ENCODE measurements around the gene HOXD9. TPM values are rescaled to one million over a fixed set of nuclear protein-coding genes. Genes with fewer than 3 reads are reported as not detected.

HOXD9 gene
- polyA plus RNA-seq, 1 donor from 2014 or later: not detected

- Histone ChIP-seq H2AFZ (ENCODE audit: low read depth, low read length) (no peak overlapping the region), H3K4me2 (ENCODE audit: low read length) (no peak overlapping the region), H3K27ac (ENCODE audit: low read length) (no peak overlapping the region), H3K79me2 (replicated peaks; ENCODE audit: insufficient read depth, low read length) (no peaks in the 10 kb centered on the region), H3F3A (ENCODE audit: insufficient read depth, low read length, poor library complexity, severe bottlenecking) (no peaks in the 10 kb centered on the region), H4K20me1 (ENCODE audit: insufficient read depth) (no peaks in the 10 kb centered on the region), H3K9me3 (ENCODE audit: low read length) (peaks cover 4% of the 10 kb centered on the region), H3K27me3 (ENCODE audit: insufficient read depth, low read depth, low read length) (peaks cover 99% of the 10 kb centered on the region), H3K9ac (ENCODE audit: low read length) (no peak overlapping the region), H3K36me3 (ENCODE audit: insufficient read depth, low read length) (no peaks in the 10 kb centered on the region), H3K4me3 (ENCODE audit: low read length) (no peak overlapping the region), H3K9me2 (ENCODE audit: insufficient read depth, low read length) (no peaks in the 10 kb centered on the region)
- TF ChIP-seq RAD21 (conservative IDR thresholded peaks at IDR 0.05) (no peak), MXI1 (conservative IDR thresholded peaks at IDR 0.05; ENCODE audit: poor library complexity, severe bottlenecking) (no peak), TAF1 (IDR thresholded peaks at IDR 0.05; ENCODE audit: low read depth) (no peak), SMC3 (conservative IDR thresholded peaks at IDR 0.05; ENCODE audit: poor library complexity) (no peak)
Observed at GRCh38 chr2:176142281-176142680, 19.8 kb downstream of the HOXD9 start.

- Histone ChIP-seq H3K9ac (ENCODE audit: low read length) (no peak overlapping the region), H3K9me3 (ENCODE audit: low read length) (peaks cover 5% of the 10 kb centered on the region), H3K9me2 (ENCODE audit: insufficient read depth, low read length) (no peaks in the 10 kb centered on the region), H3K79me2 (replicated peaks; ENCODE audit: insufficient read depth, low read length) (no peaks in the 10 kb centered on the region), H3K4me3 (ENCODE audit: low read length) (no peak overlapping the region), H3K4me2 (ENCODE audit: low read length) (no peak overlapping the region), H3K27me3 (ENCODE audit: insufficient read depth, low read depth, low read length) (peaks cover 99% of the 10 kb centered on the region), H4K20me1 (ENCODE audit: insufficient read depth) (no peaks in the 10 kb centered on the region), H3F3A (ENCODE audit: insufficient read depth, low read length, poor library complexity, severe bottlenecking) (no peaks in the 10 kb centered on the region), H3K36me3 (ENCODE audit: insufficient read depth, low read length) (no peaks in the 10 kb centered on the region), H2AFZ (ENCODE audit: low read depth, low read length) (no peak overlapping the region), H3K27ac (ENCODE audit: low read length) (no peak overlapping the region)
- no peak for TF ChIP-seq MXI1 (conservative IDR thresholded peaks at IDR 0.05; ENCODE audit: poor library complexity, severe bottlenecking)
- TF ChIP-seq CTCF (IDR thresholded peaks at IDR 0.05; ENCODE audit: poor library complexity, severe bottlenecking): no peak
- TF ChIP-seq EZH2 (IDR thresholded peaks at IDR 0.05; ENCODE audit: borderline replicate concordance, insufficient read depth, low read length, poor library complexity, severe bottlenecking): no peak
- TF ChIP-seq EP300 (conservative IDR thresholded peaks at IDR 0.05; ENCODE audit: poor library complexity, severe bottlenecking): no peak
- TF ChIP-seq POLR2AphosphoS5 (IDR thresholded peaks at IDR 0.05): no peak
- TF ChIP-seq TAF1 (IDR thresholded peaks at IDR 0.05; ENCODE audit: low read depth): no peak
Observed at GRCh38 chr2:176145085-176145969, 22.8 kb downstream of the HOXD9 start.

GRCh38 chr2:176146101-176146500 is 23.6 kb downstream of the HOXD9 start:
- H3K27me3 ChIP-seq (ENCODE audit: insufficient read depth, low read depth, low read length): peaks cover 99% of the 10 kb centered on the region
- no peaks in the 10 kb centered on the region for H3K79me2 ChIP-seq (replicated peaks; ENCODE audit: insufficient read depth, low read length)
- H3K36me3 ChIP-seq (ENCODE audit: insufficient read depth, low read length): no peaks in the 10 kb centered on the region
- no peak overlapping the region for H3K4me2 ChIP-seq (ENCODE audit: low read length)
- TF ChIP-seq EP300 (conservative IDR thresholded peaks at IDR 0.05; ENCODE audit: poor library complexity, severe bottlenecking) (no peak), EZH2 (IDR thresholded peaks at IDR 0.05; ENCODE audit: borderline replicate concordance, insufficient read depth, low read length, poor library complexity, severe bottlenecking) (no peak), REST (IDR thresholded peaks at IDR 0.05; ENCODE audit: borderline replicate concordance) (no peak), TAF1 (IDR thresholded peaks at IDR 0.05; ENCODE audit: low read depth) (no peak), RAD21 (conservative IDR thresholded peaks at IDR 0.05) (no peak), CTCF (IDR thresholded peaks at IDR 0.05; ENCODE audit: poor library complexity, severe bottlenecking) (no peak), MXI1 (conservative IDR thresholded peaks at IDR 0.05; ENCODE audit: poor library complexity, severe bottlenecking) (no peak), POLR2AphosphoS5 (IDR thresholded peaks at IDR 0.05) (no peak), SMC3 (conservative IDR thresholded peaks at IDR 0.05; ENCODE audit: poor library complexity) (no peak)
- H2AFZ ChIP-seq (ENCODE audit: low read depth, low read length): no peak overlapping the region
- H3K9me3 ChIP-seq (ENCODE audit: low read length): peaks cover 5% of the 10 kb centered on the region
- H3K9me2 ChIP-seq (ENCODE audit: insufficient read depth, low read length): no peaks in the 10 kb centered on the region
- no peaks in the 10 kb centered on the region for H4K20me1 ChIP-seq (ENCODE audit: insufficient read depth)
- no peak overlapping the region for H3K27ac ChIP-seq (ENCODE audit: low read length)
- no peak overlapping the region for H3K9ac ChIP-seq (ENCODE audit: low read length)
- no peaks in the 10 kb centered on the region for H3F3A ChIP-seq (ENCODE audit: insufficient read depth, low read length, poor library complexity, severe bottlenecking)
- H3K4me3 ChIP-seq (ENCODE audit: low read length): no peak overlapping the region

All from neural cell (in vitro differentiated cells).